GM18870 (cell line): ENCODE results near the gene TIGD3.

Source experiments
- ATAC-seq: cut with Tn5 transposase; IDR thresholded peaks from one replicate; pipeline ENCODE4 v1.9.1; 2021; ENCODE audit warnings: moderate library complexity; ENCODE audit not compliant: unreplicated experiment

TIGD3 gene

GRCh38 chr11:65404638-65405339 lies 50.2 kb downstream of the TIGD3 start:
- ATAC-seq, result no peak
